ENCODE data around the gene WNT4.

WNT4 gene

DNA sequence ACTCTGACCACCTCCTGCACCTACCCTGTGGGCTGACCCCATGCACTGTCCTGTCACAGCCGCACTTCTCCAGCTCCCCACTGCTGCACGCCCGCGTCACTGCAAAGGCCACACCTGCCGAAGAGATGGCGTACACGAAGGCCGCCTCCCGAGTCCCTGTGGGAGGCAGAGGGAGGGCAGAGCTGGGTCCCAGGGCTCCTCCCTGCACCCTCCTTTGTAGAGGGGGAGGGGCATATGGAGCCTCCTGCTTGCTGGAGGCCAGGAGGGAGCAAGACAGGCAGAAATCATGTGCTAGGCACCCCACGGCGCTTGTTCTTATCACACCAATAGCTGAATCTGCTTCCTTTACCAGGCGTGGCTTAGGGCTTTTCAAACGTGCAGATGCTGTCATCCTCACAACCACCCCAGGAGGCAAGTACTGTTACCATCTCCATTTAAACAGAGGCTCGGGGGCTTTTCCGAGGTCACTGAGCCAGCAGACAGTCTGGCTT lies 21.4 kb downstream of the WNT4 start:
- H3K4me3 ChIP-seq (ENCODE audit: low read depth in 1 of 2, low read length in 2 of 2), result no peak overlapping the region
- peaks cover 0 to 22% of the 10 kb centered on the region in 2 donors for H3K36me3 ChIP-seq (ENCODE audit: control insufficient read depth in 1 of 2, insufficient read depth in 2 of 2, low read length in 2 of 2)
- H3K27me3 ChIP-seq (ENCODE audit: control insufficient read depth in 1 of 2, insufficient read depth in 2 of 2, low read length in 2 of 2), result no peaks in the 10 kb centered on the region
- peaks cover 0 to 20% of the 10 kb centered on the region in 2 donors for H3K4me1 ChIP-seq (ENCODE audit: control insufficient read depth in 1 of 2, insufficient read depth in 2 of 2, low read length in 2 of 2)
- no peak overlapping the region for H3K27ac ChIP-seq (ENCODE audit: low read depth, low read length)
- no peaks in the 10 kb centered on the region for H3K9me3 ChIP-seq (ENCODE audit: control insufficient read depth in 1 of 2, low read length in 2 of 2)
- no peak overlapping the region for H3K9ac ChIP-seq (ENCODE audit: low read depth in 1 of 2, low read length in 2 of 2)

DNA sequence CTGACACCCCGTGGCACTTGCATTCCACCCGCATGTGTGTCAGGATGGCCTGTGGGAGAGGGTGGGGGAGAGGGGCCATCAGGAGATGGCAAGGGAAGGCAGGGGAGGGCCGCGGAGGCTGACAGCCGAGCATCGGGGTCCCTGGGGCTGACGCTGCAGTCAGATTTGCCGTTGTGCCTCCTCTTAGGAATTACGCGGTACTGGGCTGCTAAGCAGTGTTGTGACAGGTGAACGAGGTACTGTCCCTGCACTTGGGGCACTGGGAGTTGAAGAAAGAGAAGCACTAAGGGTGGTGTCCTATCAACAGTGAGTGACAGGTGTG lies 22.5 kb downstream of the WNT4 start:
- Histone ChIP-seq H3K9ac (ENCODE audit: low read depth in 1 of 2, low read length in 2 of 2) (no peak overlapping the region), H3K36me3 (ENCODE audit: control insufficient read depth in 1 of 2, insufficient read depth in 2 of 2, low read length in 2 of 2) (peaks cover 0 to 22% of the 10 kb centered on the region in 2 donors), H3K9me3 (ENCODE audit: control insufficient read depth in 1 of 2, low read length in 2 of 2) (no peaks in the 10 kb centered on the region), H3K4me1 (ENCODE audit: control insufficient read depth in 1 of 2, insufficient read depth in 2 of 2, low read length in 2 of 2) (peaks cover 2 to 20% of the 10 kb centered on the region in 2 donors), H3K27ac (ENCODE audit: low read depth, low read length) (no peak overlapping the region), H3K4me3 (ENCODE audit: low read depth in 1 of 2, low read length in 2 of 2) (no peak overlapping the region), H3K27me3 (ENCODE audit: control insufficient read depth in 1 of 2, insufficient read depth in 2 of 2, low read length in 2 of 2) (no peaks in the 10 kb centered on the region)

DNA sequence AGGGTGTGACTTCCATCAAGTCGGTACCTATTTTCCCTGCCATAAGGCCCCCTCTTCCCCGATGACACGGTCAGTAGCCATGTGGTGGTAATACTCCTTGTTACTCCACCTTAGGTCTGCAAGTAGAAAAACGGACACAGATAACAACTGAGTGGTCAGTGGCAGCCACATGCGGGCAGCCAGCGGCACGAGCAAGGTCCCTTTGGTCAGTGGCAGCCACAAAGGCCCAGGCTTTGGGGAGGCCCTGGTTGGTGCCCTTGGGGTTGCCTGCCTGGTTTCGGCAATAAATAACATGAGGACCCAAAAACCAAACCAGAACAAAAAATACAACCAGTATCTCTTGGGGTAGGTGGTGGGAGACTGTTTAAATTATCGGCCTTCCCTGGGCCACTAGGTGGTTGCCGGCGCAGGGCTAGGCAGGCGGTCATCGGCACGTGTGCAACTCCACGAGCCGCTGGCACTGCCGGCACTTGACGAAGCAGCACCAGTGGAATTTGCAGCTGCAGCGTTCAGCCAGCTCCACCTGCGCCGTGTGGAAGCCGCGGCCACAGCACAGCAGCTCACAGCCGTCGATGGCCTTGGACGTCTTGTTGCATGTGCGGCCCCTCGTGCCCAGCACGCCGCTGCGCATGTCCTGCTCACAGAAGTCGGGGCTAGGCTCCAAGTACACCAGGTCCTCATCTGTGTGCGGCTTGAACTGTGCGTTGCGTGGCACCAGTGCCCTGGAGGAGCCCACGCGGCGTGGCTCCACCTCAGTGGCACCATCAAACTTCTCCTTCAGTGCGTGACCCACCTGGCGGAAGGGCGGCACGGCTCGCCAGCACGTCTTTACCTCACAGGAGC lies 23.1 kb downstream of the WNT4 start:
- no peak overlapping the region for H3K9ac ChIP-seq (ENCODE audit: low read depth in 1 of 2, low read length in 2 of 2)
- H3K36me3 ChIP-seq (ENCODE audit: control insufficient read depth in 1 of 2, insufficient read depth in 2 of 2, low read length in 2 of 2), result peaks cover 0 to 27% of the 10 kb centered on the region in 2 donors
- no peak overlapping the region for H3K4me3 ChIP-seq (ENCODE audit: low read depth in 1 of 2, low read length in 2 of 2)
- no peaks in the 10 kb centered on the region for H3K9me3 ChIP-seq (ENCODE audit: control insufficient read depth in 1 of 2, low read length in 2 of 2)
- H3K27me3 ChIP-seq (ENCODE audit: control insufficient read depth in 1 of 2, insufficient read depth in 2 of 2, low read length in 2 of 2), result no peaks in the 10 kb centered on the region
- peaks cover 8 to 26% of the 10 kb centered on the region in 2 donors for H3K4me1 ChIP-seq (ENCODE audit: control insufficient read depth in 1 of 2, insufficient read depth in 2 of 2, low read length in 2 of 2)
- H3K27ac ChIP-seq (ENCODE audit: low read depth, low read length), result no peak overlapping the region

DNA sequence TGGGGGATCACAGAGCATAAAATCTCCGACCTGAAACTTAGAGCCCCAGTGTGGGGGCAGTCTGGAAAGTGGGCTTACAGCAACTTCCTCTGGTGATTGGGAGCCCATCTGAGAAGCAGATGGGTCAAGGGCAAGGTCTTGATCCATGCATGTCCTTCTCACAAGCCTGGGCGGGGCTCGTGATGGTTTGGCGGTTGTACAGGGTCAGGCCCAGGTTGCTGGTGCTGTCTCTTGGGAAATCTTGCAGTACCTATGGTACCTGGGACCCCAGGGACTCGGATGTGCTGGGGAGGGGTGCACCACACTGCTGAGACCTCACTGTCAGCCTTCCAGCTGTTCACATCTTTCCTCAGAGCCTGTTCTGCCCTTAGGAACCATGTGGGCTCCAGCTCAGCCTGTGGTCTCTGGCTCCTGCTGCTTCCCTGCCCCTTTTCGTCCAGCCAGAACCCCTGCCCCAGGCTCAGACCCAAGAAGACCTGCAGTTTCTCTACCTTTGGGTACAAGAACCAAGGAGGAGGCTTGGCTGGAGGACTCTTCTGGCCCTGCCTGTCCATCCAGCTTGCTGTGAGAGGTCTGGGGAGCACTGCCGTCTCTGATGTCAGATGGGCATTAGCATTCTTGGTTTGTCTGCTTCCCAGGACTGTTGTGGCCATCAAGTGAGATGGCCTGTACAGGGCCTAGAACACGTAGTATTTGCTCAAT lies 24.5 kb downstream of the WNT4 start:
- Histone ChIP-seq H3K9ac (ENCODE audit: low read depth in 1 of 2, low read length in 2 of 2) (no peak overlapping the region), H3K36me3 (ENCODE audit: control insufficient read depth in 1 of 2, insufficient read depth in 2 of 2, low read length in 2 of 2) (peaks cover 0 to 34% of the 10 kb centered on the region in 2 donors), H3K9me3 (ENCODE audit: control insufficient read depth in 1 of 2, low read length in 2 of 2) (no peaks in the 10 kb centered on the region), H3K27ac (ENCODE audit: low read depth, low read length) (no peak overlapping the region), H3K4me1 (ENCODE audit: control insufficient read depth in 1 of 2, insufficient read depth in 2 of 2, low read length in 2 of 2) (peaks cover 20 to 38% of the 10 kb centered on the region in 2 donors), H3K27me3 (ENCODE audit: control insufficient read depth in 1 of 2, insufficient read depth in 2 of 2, low read length in 2 of 2) (no peaks in the 10 kb centered on the region), H3K4me3 (ENCODE audit: low read depth in 1 of 2, low read length in 2 of 2) (no peak overlapping the region)

DNA sequence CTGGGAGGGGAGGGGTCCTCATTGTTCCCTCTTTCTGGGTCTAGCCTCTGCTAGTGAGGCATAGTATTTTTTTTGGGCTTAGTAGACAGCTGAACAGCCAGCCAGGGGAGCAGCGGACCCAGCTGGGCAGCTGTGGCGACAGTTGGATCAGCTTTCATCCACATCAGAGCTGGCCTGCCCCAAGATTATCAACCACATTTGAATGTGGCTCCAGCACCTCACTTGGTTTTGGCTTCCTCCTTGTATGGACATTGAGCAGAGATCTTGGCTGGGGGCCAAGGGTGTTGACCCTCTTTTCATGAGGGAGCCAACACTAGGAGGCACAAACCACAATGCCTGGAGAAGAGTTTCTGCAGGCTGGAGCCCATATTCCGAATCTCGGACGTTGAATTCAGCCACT lies 25.0 kb downstream of the WNT4 start:
- H3K9ac ChIP-seq (ENCODE audit: low read depth in 1 of 2, low read length in 2 of 2), result no peak overlapping the region
- peaks cover 20 to 38% of the 10 kb centered on the region in 2 donors for H3K4me1 ChIP-seq (ENCODE audit: control insufficient read depth in 1 of 2, insufficient read depth in 2 of 2, low read length in 2 of 2)
- H3K36me3 ChIP-seq (ENCODE audit: control insufficient read depth in 1 of 2, insufficient read depth in 2 of 2, low read length in 2 of 2), result peaks cover 0 to 38% of the 10 kb centered on the region in 2 donors
- no peak overlapping the region for H3K27ac ChIP-seq (ENCODE audit: low read depth, low read length)
- H3K4me3 ChIP-seq (ENCODE audit: low read depth in 1 of 2, low read length in 2 of 2), result no peak overlapping the region
- no peaks in the 10 kb centered on the region for H3K9me3 ChIP-seq (ENCODE audit: control insufficient read depth in 1 of 2, low read length in 2 of 2)
- no peaks in the 10 kb centered on the region for H3K27me3 ChIP-seq (ENCODE audit: control insufficient read depth in 1 of 2, insufficient read depth in 2 of 2, low read length in 2 of 2)

DNA sequence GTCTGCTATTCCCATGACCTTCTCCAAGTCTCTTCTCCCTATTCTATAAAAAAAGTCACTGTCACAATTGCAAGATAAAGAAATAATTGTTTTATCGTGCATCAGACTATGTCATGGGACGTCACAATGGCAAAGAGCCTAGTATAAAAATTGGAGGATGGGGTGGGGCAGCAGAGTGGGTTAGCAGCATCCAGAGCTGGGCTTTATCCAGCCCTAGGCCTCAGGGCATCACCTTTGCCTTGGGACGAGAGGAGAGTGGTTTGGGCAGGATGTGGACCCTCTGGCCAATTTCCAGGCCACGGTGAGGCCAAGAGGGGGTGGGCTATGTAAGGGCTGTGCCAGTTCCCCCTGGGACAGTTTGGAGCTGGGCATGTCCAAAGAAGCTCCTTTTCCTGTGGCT lies 25.7 kb downstream of the WNT4 start:
- Histone ChIP-seq H3K4me3 (ENCODE audit: low read depth in 1 of 2, low read length in 2 of 2) (no peak overlapping the region), H3K9me3 (ENCODE audit: control insufficient read depth in 1 of 2, low read length in 2 of 2) (no peaks in the 10 kb centered on the region), H3K27ac (ENCODE audit: low read depth, low read length) (no peak overlapping the region), H3K9ac (ENCODE audit: low read depth in 1 of 2, low read length in 2 of 2) (no peak overlapping the region), H3K4me1 (ENCODE audit: control insufficient read depth in 1 of 2, insufficient read depth in 2 of 2, low read length in 2 of 2) (peaks cover 20 to 38% of the 10 kb centered on the region in 2 donors), H3K27me3 (ENCODE audit: control insufficient read depth in 1 of 2, insufficient read depth in 2 of 2, low read length in 2 of 2) (no peaks in the 10 kb centered on the region), H3K36me3 (ENCODE audit: control insufficient read depth in 1 of 2, insufficient read depth in 2 of 2, low read length in 2 of 2) (peaks cover 0 to 44% of the 10 kb centered on the region in 2 donors)

DNA sequence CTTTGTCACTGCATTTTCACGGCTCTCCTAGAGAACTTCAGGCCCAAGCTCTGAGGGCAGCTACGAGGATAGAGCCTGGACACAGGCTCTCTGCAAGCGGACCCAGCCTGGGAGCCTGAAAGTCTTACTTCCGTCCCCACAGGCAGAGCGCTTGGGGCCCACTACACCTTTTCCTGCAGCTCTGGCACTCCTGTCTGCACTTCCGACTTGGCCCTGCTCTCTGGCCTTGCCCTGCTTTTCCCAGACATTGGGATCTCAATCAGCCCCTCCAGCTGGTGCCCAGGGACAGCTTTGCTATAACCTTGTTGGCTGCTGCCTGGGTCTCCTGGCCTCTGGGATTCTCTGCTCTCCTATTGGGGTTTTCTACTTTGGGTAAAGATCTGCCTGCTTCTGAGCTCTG lies 27.6 kb downstream of the WNT4 start:
- Histone ChIP-seq H3K27me3 (ENCODE audit: control insufficient read depth in 1 of 2, insufficient read depth in 2 of 2, low read length in 2 of 2) (no peaks in the 10 kb centered on the region), H3K4me3 (ENCODE audit: low read depth in 1 of 2, low read length in 2 of 2) (no peak overlapping the region), H3K27ac (ENCODE audit: low read depth, low read length) (no peak overlapping the region), H3K36me3 (ENCODE audit: control insufficient read depth in 1 of 2, insufficient read depth in 2 of 2, low read length in 2 of 2) (peaks cover 6 to 49% of the 10 kb centered on the region in 2 donors), H3K4me1 (ENCODE audit: control insufficient read depth in 1 of 2, insufficient read depth in 2 of 2, low read length in 2 of 2) (peaks cover 24 to 38% of the 10 kb centered on the region in 2 donors), H3K9me3 (ENCODE audit: control insufficient read depth in 1 of 2, low read length in 2 of 2) (no peaks in the 10 kb centered on the region), H3K9ac (ENCODE audit: low read depth in 1 of 2, low read length in 2 of 2) (peak overlapping the region in 1 of 2 donors; percentile 11)

DNA sequence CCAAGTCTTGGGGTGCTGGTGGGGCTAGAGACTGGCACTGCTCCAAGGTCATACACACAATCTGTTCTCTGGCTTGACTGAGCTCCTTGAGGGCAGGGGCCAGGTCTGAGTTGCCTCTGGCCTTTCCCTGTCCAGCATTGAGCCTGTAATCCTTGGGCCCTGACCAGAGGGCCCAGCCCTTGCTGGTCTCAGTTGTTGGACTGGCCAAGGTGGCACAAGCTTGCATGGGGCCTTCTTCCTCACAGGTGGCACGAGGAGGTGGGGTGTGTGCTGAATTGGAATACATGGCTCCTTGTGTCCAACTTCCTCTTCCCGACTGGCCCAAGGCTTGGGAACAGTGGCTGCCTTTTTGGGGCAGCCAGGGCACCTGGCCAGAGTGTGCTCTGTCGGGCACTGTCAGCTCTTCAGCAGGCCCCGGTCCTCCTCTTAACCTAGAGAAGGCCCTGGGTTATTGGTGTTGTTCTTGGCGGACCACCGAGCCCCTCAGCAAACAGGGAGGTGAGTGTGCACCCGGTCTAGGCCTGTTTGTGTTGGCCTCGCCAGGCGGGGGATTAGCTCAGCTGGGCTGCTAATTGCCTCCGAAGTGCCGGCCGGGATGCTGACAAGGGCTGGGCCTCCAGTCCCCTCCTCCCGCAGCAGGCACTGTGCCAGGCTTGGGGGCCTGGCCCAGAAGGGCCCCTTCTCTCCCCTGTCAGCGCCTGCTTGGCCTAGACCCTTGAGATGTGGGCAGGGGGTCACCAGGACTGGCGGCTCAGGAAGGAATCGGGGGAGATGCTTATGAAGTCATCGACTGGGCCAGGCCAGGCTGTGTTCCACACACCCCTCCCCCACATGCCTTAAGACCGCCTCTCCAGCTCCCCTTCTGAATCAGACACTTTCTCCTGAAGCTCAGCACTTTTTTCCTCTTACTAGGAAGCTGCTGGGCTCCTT lies 28.5 kb downstream of the WNT4 start:
- H3K4me1 ChIP-seq (ENCODE audit: control insufficient read depth in 1 of 2, insufficient read depth in 2 of 2, low read length in 2 of 2), result peaks cover 24 to 38% of the 10 kb centered on the region in 2 donors
- no peak overlapping the region for H3K27ac ChIP-seq (ENCODE audit: low read depth, low read length)
- peaks cover 6 to 45% of the 10 kb centered on the region in 2 donors for H3K36me3 ChIP-seq (ENCODE audit: control insufficient read depth in 1 of 2, insufficient read depth in 2 of 2, low read length in 2 of 2)
- H3K4me3 ChIP-seq (ENCODE audit: low read depth in 1 of 2, low read length in 2 of 2), result no peak overlapping the region
- H3K27me3 ChIP-seq (ENCODE audit: control insufficient read depth in 1 of 2, insufficient read depth in 2 of 2, low read length in 2 of 2), result no peaks in the 10 kb centered on the region
- peak overlapping the region; percentile 11 to 41 for H3K9ac ChIP-seq (ENCODE audit: low read depth in 1 of 2, low read length in 2 of 2)
- no peaks in the 10 kb centered on the region for H3K9me3 ChIP-seq (ENCODE audit: control insufficient read depth in 1 of 2, low read length in 2 of 2)

DNA sequence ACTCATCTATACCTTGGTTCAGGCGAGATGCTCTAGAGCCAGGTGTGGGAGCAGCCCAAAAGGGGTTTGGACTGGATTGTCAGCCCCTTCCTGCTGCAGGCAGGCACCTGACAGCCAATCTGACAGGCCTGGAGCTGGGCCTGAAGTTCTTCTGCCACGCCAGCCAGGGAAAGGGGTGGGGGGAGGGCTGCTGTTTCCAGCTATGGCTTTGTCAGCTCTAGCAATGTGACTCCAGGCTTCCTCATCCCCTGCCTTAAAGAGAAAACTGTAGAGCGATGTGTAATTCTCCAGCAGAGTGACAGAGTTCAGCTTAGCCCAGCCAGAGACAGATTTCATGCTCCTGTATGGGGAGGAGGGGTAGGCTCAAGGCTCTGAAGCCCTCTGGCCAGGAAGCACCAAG lies 30.3 kb downstream of the WNT4 start:
- H3K9ac ChIP-seq (ENCODE audit: low read depth in 1 of 2, low read length in 2 of 2), result no peak overlapping the region
- H3K9me3 ChIP-seq (ENCODE audit: control insufficient read depth in 1 of 2, low read length in 2 of 2), result no peaks in the 10 kb centered on the region
- H3K4me3 ChIP-seq (ENCODE audit: low read depth in 1 of 2, low read length in 2 of 2), result no peak overlapping the region
- H3K4me1 ChIP-seq (ENCODE audit: control insufficient read depth in 1 of 2, insufficient read depth in 2 of 2, low read length in 2 of 2), result peaks cover 26 to 33% of the 10 kb centered on the region in 2 donors
- no peak overlapping the region for H3K27ac ChIP-seq (ENCODE audit: low read depth, low read length)
- H3K36me3 ChIP-seq (ENCODE audit: control insufficient read depth in 1 of 2, insufficient read depth in 2 of 2, low read length in 2 of 2), result peaks cover 13 to 47% of the 10 kb centered on the region in 2 donors
- no peaks in the 10 kb centered on the region for H3K27me3 ChIP-seq (ENCODE audit: control insufficient read depth in 1 of 2, insufficient read depth in 2 of 2, low read length in 2 of 2)
